H9 (cell line): Measurements from ENCODE around the gene STK11. TPM values are rescaled to one million over a fixed set of nuclear protein-coding genes. Genes with fewer than 3 reads are reported as not detected.

ENCODE experiments used
- DNase-seq: peaks from one replicate; pipeline ENCODE4 v3.0.0-alpha.2; 2017
- H2AFZ ChIP-seq: one replicate; pipeline ENCODE4 v1.6.1; 2013; ENCODE audit warnings: mild to moderate bottlenecking, low read length, control low read depth, moderate library complexity
- H2AK5ac ChIP-seq: 2 replicates; pipeline ENCODE4 v1.6.1; 2013; ENCODE audit warnings: low read length, control low read depth, mixed read lengths; ENCODE audit not compliant: insufficient read length
- H2BK120ac ChIP-seq: one replicate; pipeline ENCODE4 v1.6.1; 2013; ENCODE audit warnings: low read depth, mild to moderate bottlenecking, low read length, control low read depth, inconsistent platforms; ENCODE audit not compliant: poor library complexity, severe bottlenecking
- H2BK12ac ChIP-seq: 2 replicates; pipeline ENCODE4 v1.6.1; 2013; ENCODE audit warnings: low read length, control low read depth, mixed read lengths, low read depth; ENCODE audit not compliant: insufficient read length
- H2BK15ac ChIP-seq: 2 replicates; pipeline ENCODE4 v1.6.1; 2013; ENCODE audit warnings: low read depth, low read length, control low read depth
- H2BK20ac ChIP-seq: one replicate; pipeline ENCODE4 v1.6.1; 2013; ENCODE audit warnings: low read depth, mild to moderate bottlenecking, low read length, control low read depth, inconsistent platforms; ENCODE audit not compliant: poor library complexity, severe bottlenecking
- H2BK5ac ChIP-seq: 2 replicates; pipeline ENCODE4 v1.6.1; 2013; ENCODE audit warnings: low read length, control low read depth, mixed read lengths; ENCODE audit not compliant: insufficient read length
- H3K14ac ChIP-seq: 2 replicates; pipeline ENCODE4 v1.6.1; 2013; ENCODE audit warnings: low read length, control low read depth; ENCODE audit not compliant: insufficient read depth
- H3K18ac ChIP-seq: 2 replicates; pipeline ENCODE4 v1.6.1; 2013; ENCODE audit warnings: low read depth, mild to moderate bottlenecking, mixed read lengths, low read length, control low read depth; ENCODE audit not compliant: insufficient read length
- H3K23ac ChIP-seq: 2 replicates; pipeline ENCODE4 v1.6.1; 2013; ENCODE audit warnings: low read length, control low read depth, mixed read lengths, low read depth; ENCODE audit not compliant: insufficient read length
- H3K23me2 ChIP-seq: 2 replicates; pipeline ENCODE4 v1.6.1; 2013; ENCODE audit warnings: low read depth, mild to moderate bottlenecking, mixed read lengths, low read length, control low read depth; ENCODE audit not compliant: insufficient read length, poor library complexity, severe bottlenecking
- H3K27ac ChIP-seq: 2 replicates; pipeline ENCODE4 v1.5.1; 2013; ENCODE audit warnings: low read length, control low read depth, mixed read lengths, low read depth; ENCODE audit not compliant: insufficient read length
- H3K27me3 ChIP-seq: 2 replicates; pipeline ENCODE4 v1.6.1; 2013; ENCODE audit warnings: low read length, control low read depth, inconsistent platforms; ENCODE audit not compliant: insufficient read depth
- H3K4ac ChIP-seq: 2 replicates; pipeline ENCODE4 v1.6.1; 2013; ENCODE audit warnings: low read depth, mild to moderate bottlenecking, control low read depth, inconsistent platforms, low read length, moderate library complexity
- H3K4me1 ChIP-seq: 2 replicates; pipeline ENCODE4 v1.6.1; 2013; ENCODE audit warnings: low read length, control low read depth, inconsistent platforms; ENCODE audit not compliant: insufficient read depth
- H3K4me2 ChIP-seq: 2 replicates; pipeline ENCODE4 v1.6.1; 2013; ENCODE audit warnings: low read length, control low read depth, mixed read lengths; ENCODE audit not compliant: insufficient read length, insufficient read depth
- H3K56ac ChIP-seq: 2 replicates; pipeline ENCODE4 v1.6.1; 2013; ENCODE audit warnings: low read depth, mild to moderate bottlenecking, mixed read lengths, low read length, control low read depth; ENCODE audit not compliant: insufficient read length
- H3K79me1 ChIP-seq: 2 replicates; pipeline ENCODE4 v1.6.1; 2013; ENCODE audit warnings: low read depth, mild to moderate bottlenecking, moderate library complexity, low read length, control low read depth, inconsistent platforms; ENCODE audit not compliant: insufficient read depth, poor library complexity, severe bottlenecking
- H3K79me2 ChIP-seq: 2 replicates; pipeline ENCODE4 v1.6.1; 2013; ENCODE audit warnings: low read length, control low read depth, inconsistent platforms; ENCODE audit not compliant: insufficient read depth
- H3K9ac ChIP-seq: 2 replicates; pipeline ENCODE4 v1.6.1; 2013; ENCODE audit warnings: low read length, control low read depth, mixed read lengths; ENCODE audit not compliant: insufficient read length; ENCODE audit errors: extremely low read depth
- H3K9me3 ChIP-seq: one replicate; pipeline ENCODE4 v1.6.1; 2013; ENCODE audit warnings: low read depth, low read length, inconsistent platforms; ENCODE audit not compliant: control insufficient read depth
- H3T11ph ChIP-seq: one replicate; pipeline ENCODE4 v1.6.1; 2013; ENCODE audit warnings: mild to moderate bottlenecking, low read length, control low read depth, inconsistent platforms
- H4K20me1 ChIP-seq: one replicate; pipeline ENCODE4 v1.6.1; 2013; ENCODE audit not compliant: control insufficient read depth, insufficient read length, insufficient read depth
- H4K5ac ChIP-seq: 2 replicates; pipeline ENCODE4 v1.6.1; 2013; ENCODE audit warnings: low read depth, mild to moderate bottlenecking, mixed read lengths, low read length, control low read depth; ENCODE audit not compliant: insufficient read length
- H4K8ac ChIP-seq: replicated peaks from 2 replicates; pipeline ENCODE4 v1.6.1; 2013; ENCODE audit warnings: low read length, control low read depth, mixed read lengths, low read depth; ENCODE audit not compliant: insufficient read length
- H4K91ac ChIP-seq: 2 replicates; pipeline ENCODE4 v1.6.1; 2013; ENCODE audit warnings: low read depth, mild to moderate bottlenecking, moderate library complexity, mixed read lengths, low read length, control low read depth; ENCODE audit not compliant: insufficient read length
- H3K27ac Mint-ChIP-seq, 3 experiments: 2 replicates in 2 of 3; 3 replicates in 1 of 3; pipeline ENCODE4 v1.8.0; 2020 to 2021; ENCODE audit warnings: mixed read lengths in 3 of 3, mild to moderate bottlenecking in 1 of 3, moderate library complexity in 1 of 3
- H3K27me3 Mint-ChIP-seq: 2 replicates; pipeline ENCODE4 v1.8.0; 2021; ENCODE audit warnings: low read depth, mild to moderate bottlenecking, moderate library complexity, mixed read lengths
- H3K36me3 Mint-ChIP-seq, 3 experiments: 2 replicates in 2 of 3; 3 replicates in 1 of 3; pipeline ENCODE4 v1.8.0; 2020 to 2021; ENCODE audit warnings: low read depth in 3 of 3, mixed read lengths in 3 of 3; ENCODE audit not compliant: insufficient read depth in 1 of 3
- H3K4me1 Mint-ChIP-seq, 2 experiments: 2 replicates each; pipeline ENCODE4 v1.8.0; 2020; ENCODE audit warnings: mixed read lengths in 2 of 2
- H3K4me3 Mint-ChIP-seq, 2 experiments: 2 replicates in 1 of 2; 3 replicates in 1 of 2; pipeline ENCODE4 v1.8.0; 2020 to 2021; ENCODE audit warnings: mild to moderate bottlenecking in 2 of 2, mixed read lengths in 2 of 2, moderate library complexity in 1 of 2
- H3K9me3 Mint-ChIP-seq, 2 experiments: 2 replicates in 1 of 2; 3 replicates in 1 of 2; pipeline ENCODE4 v1.8.0; 2020; ENCODE audit warnings: mild to moderate bottlenecking in 2 of 2, mixed read lengths in 2 of 2, moderate library complexity in 1 of 2
- WGBS: extraction: QIAGEN DNeasy Blood & Tissue Kit; methylation state at CpG from one replicate; pipeline ENCODE4 v1.1.7; 2013; ENCODE audit warnings: missing lambda C conversion rate, low lambda C conversion rate, mixed read lengths; ENCODE audit not compliant: insufficient read length; ENCODE audit errors: extremely low coverage; 5-methylcytosine and 5-hydroxymethylcytosine counted together
- total RNA-seq: library from RNA; stranded (reverse); gene quantifications from 2 replicates; pipeline ENCODE4 v1.2.1, GENCODE V29; 2021
- TF ChIP-seq, protein P1 (sequence below): fragments of 200-600 bp; sonication (generic); conservative IDR thresholded peaks from 3 replicates; pipeline ENCODE4 v1.8.0; 2021; ENCODE audit warnings: antibody characterized with exemption, mild to moderate bottlenecking

STK11 gene
- total RNA-seq, 1 experiment from 2014 or later = 74.3 TPM

DNA sequence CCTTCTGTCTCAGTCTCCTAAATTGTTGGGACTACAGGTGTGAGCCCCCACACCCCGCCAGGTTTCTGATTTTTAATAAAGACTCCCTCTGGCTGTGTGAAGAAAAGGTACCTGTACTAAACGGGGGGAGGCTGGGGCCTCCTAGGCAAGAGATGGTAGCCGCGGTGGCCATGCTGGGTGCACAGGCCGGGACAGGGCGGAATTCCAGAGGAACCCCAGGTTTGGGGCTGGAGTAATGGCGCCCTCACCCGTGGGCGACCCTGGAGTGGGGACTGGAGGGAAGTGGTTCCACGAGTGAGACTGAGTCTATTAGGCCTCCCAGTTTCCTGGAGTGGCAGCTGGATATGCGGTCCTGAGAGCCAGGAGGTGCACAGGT, 33.8 kb downstream of the STK11 start:
- no peak for DNase-seq
- Histone ChIP-seq H3K9ac (no peak overlapping the region), H2AFZ (no peak overlapping the region), H3K4me2 (peak overlapping the region; percentile 39), H2BK5ac (no peak overlapping the region), H3K27ac (no peak overlapping the region), H3K79me1 (no peaks in the 10 kb centered on the region), H3K9me3 (no peaks in the 10 kb centered on the region), H3K18ac (no peak overlapping the region), H3K23me2 (peaks cover 11% of the 10 kb centered on the region), H4K20me1 (no peaks in the 10 kb centered on the region), H2BK20ac (no peak overlapping the region), H2BK12ac (no peak overlapping the region), H3K23ac (no peak overlapping the region), H3K14ac (no peak overlapping the region), H4K91ac (no peak overlapping the region), H3K4me1 (no peaks in the 10 kb centered on the region), H2BK120ac (no peak overlapping the region), H3T11ph (no peak overlapping the region), H2AK5ac (no peak overlapping the region), H3K27me3 (no peaks in the 10 kb centered on the region), H3K56ac (no peak overlapping the region), H4K5ac (no peak overlapping the region), H4K8ac (no peak overlapping the region), H3K79me2 (no peaks in the 10 kb centered on the region; the same call in 1 of the 2 replicates), H3K4ac (no peak overlapping the region), H2BK15ac (no peak overlapping the region)
- no CpG with 5 or more reads among the region's 11 CpGs for WGBS
- TF ChIP-seq, protein P1, sequence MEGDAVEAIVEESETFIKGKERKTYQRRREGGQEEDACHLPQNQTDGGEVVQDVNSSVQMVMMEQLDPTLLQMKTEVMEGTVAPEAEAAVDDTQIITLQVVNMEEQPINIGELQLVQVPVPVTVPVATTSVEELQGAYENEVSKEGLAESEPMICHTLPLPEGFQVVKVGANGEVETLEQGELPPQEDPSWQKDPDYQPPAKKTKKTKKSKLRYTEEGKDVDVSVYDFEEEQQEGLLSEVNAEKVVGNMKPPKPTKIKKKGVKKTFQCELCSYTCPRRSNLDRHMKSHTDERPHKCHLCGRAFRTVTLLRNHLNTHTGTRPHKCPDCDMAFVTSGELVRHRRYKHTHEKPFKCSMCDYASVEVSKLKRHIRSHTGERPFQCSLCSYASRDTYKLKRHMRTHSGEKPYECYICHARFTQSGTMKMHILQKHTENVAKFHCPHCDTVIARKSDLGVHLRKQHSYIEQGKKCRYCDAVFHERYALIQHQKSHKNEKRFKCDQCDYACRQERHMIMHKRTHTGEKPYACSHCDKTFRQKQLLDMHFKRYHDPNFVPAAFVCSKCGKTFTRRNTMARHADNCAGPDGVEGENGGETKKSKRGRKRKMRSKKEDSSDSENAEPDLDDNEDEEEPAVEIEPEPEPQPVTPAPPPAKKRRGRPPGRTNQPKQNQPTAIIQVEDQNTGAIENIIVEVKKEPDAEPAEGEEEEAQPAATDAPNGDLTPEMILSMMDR = no peak
- Mint-ChIP-seq H3K4me1 (peaks cover 13 to 19% of the 10 kb centered on the region in 2 experiments), H3K36me3 (peaks cover 0 to 12% (median 1%) of the 10 kb centered on the region in 3 experiments; a peak in 4 of 7 replicates), H3K27me3 (peaks cover 1% of the 10 kb centered on the region), H3K9me3 (no peaks in the 10 kb centered on the region; a peak in 1 of 5 replicates), H3K27ac (peak overlapping the region in 2 of 3 experiments; percentile 44 to 52; a peak in 1 of 7 replicates), H3K4me3 (peak overlapping the region; percentile 76 to 87)
